WTC11 (cell line): ENCODE data around the gene PRPF40A. TPM values are rescaled to one million over a fixed set of nuclear protein-coding genes. Genes with fewer than 3 reads are reported as not detected.

Experiments
- ATAC-seq: fragments of 200-7000 bp; cut with Tn5 transposase; 2 replicates; pipeline ENCODE4 v1.10.0; 2021; ENCODE audit warnings: mild to moderate bottlenecking, moderate library complexity
- CTCF ChIA-PET: fragments of 300-600 bp; sonication (Branson Sonifier 250); formaldehyde crosslinking; loops from one replicate; lab custom pipeline; 2021; ENCODE audit warnings: antibody characterized with exemption; lab: Charles Lee
- POLR2A ChIA-PET: fragments of 350-600 bp; sonication (Branson Sonifier 250); formaldehyde crosslinking; loops from one replicate; lab custom pipeline; 2021; ENCODE audit warnings: antibody characterized with exemption; lab: Charles Lee
- DNase-seq: peaks from one replicate; pipeline ENCODE4 v3.0.0; 2021; ENCODE audit warnings: low spot score
- H3K27ac Mint-ChIP-seq: 2 replicates; pipeline ENCODE4 v1.8.0; 2021; ENCODE audit warnings: mixed read lengths
- H3K27me3 Mint-ChIP-seq: 2 replicates; pipeline ENCODE4 v1.8.0; 2021; ENCODE audit warnings: low read depth, mild to moderate bottlenecking, moderate library complexity, mixed read lengths
- H3K36me3 Mint-ChIP-seq: 2 replicates; pipeline ENCODE4 v1.8.0; 2021; ENCODE audit warnings: mixed read lengths
- H3K4me1 Mint-ChIP-seq: 2 replicates; pipeline ENCODE4 v1.8.0; 2022; ENCODE audit warnings: mixed read lengths
- H3K4me3 Mint-ChIP-seq: 2 replicates; pipeline ENCODE4 v1.8.0; 2021; ENCODE audit warnings: mild to moderate bottlenecking, moderate library complexity, mixed read lengths
- H3K9me3 Mint-ChIP-seq: 2 replicates; pipeline ENCODE4 v1.8.0; 2021; ENCODE audit warnings: mixed read lengths
- ARID4B ChIP-seq: sonication (generic); formaldehyde crosslinking; IDR thresholded peaks from 2 replicates; pipeline ENCODE4 v1.8.0; 2023; ENCODE audit warnings: missing genetic modification reagents, mild to moderate bottlenecking, borderline replicate concordance
- ATF3 ChIP-seq: sonication (generic); formaldehyde crosslinking; conservative IDR thresholded peaks from 2 replicates; pipeline ENCODE4 v1.8.1; 2022; ENCODE audit warnings: mild to moderate bottlenecking, missing genetic modification reagents
- ETV6 ChIP-seq: sonication (generic); formaldehyde crosslinking; IDR thresholded peaks from 2 replicates; pipeline ENCODE4 v1.8.1; 2022; ENCODE audit warnings: mild to moderate bottlenecking, missing genetic modification reagents
- GABPB1 ChIP-seq: sonication (generic); formaldehyde crosslinking; IDR thresholded peaks from 2 replicates; pipeline ENCODE4 v1.8.1; 2023; ENCODE audit warnings: mild to moderate bottlenecking, missing genetic modification reagents
- GRHL2 ChIP-seq: fragments of 250-450 bp; sonication (Bioruptor Pico); IDR thresholded peaks from 2 replicates; pipeline ENCODE4 v1.8.0; 2022; ENCODE audit warnings: mild to moderate bottlenecking, moderate library complexity; ENCODE audit not compliant: insufficient replicate concordance, severe bottlenecking
- IRF1 ChIP-seq: sonication (generic); formaldehyde crosslinking; IDR thresholded peaks from 2 replicates; pipeline ENCODE4 v1.8.0; 2023; ENCODE audit warnings: missing genetic modification reagents
- MXD4 ChIP-seq: fragments of 250-450 bp; sonication (Bioruptor Pico); IDR thresholded peaks from 2 replicates; pipeline ENCODE4 v1.8.0; 2021; ENCODE audit warnings: mild to moderate bottlenecking, moderate library complexity, borderline replicate concordance
- MYBL2 ChIP-seq: sonication (generic); formaldehyde crosslinking; IDR thresholded peaks from 2 replicates; pipeline ENCODE4 v1.8.1; 2023; ENCODE audit warnings: mild to moderate bottlenecking, moderate library complexity, missing genetic modification reagents
- NFYB ChIP-seq: sonication (generic); formaldehyde crosslinking; conservative IDR thresholded peaks from 2 replicates; pipeline ENCODE4 v1.8.0; 2022; ENCODE audit warnings: low read depth, missing genetic modification reagents
- PRDM15 ChIP-seq: sonication (generic); formaldehyde crosslinking; IDR thresholded peaks from 2 replicates; pipeline ENCODE4 v1.8.0; 2022; ENCODE audit warnings: missing genetic modification reagents
- SMAD3 ChIP-seq: sonication (generic); formaldehyde crosslinking; IDR thresholded peaks from 2 replicates; pipeline ENCODE4 v1.8.0; 2022; ENCODE audit warnings: missing genetic modification reagents, mild to moderate bottlenecking, borderline replicate concordance
- SMAD4 ChIP-seq: sonication (generic); formaldehyde crosslinking; IDR thresholded peaks from 2 replicates; pipeline ENCODE4 v1.8.0; 2022; ENCODE audit warnings: mild to moderate bottlenecking, missing genetic modification reagents
- SOX15 ChIP-seq: fragments of 250-450 bp; sonication (Bioruptor Pico); IDR thresholded peaks from 2 replicates; pipeline ENCODE4 v1.9.0; 2021; ENCODE audit warnings: mild to moderate bottlenecking
- STAT6 ChIP-seq: sonication (generic); formaldehyde crosslinking; conservative IDR thresholded peaks from 2 replicates; pipeline ENCODE4 v1.8.1; 2023; ENCODE audit warnings: mild to moderate bottlenecking, low read depth, missing genetic modification reagents, moderate library complexity
- TEAD1 ChIP-seq: sonication (generic); formaldehyde crosslinking; IDR thresholded peaks from 2 replicates; pipeline ENCODE4 v1.8.0; 2022; ENCODE audit warnings: mild to moderate bottlenecking, missing genetic modification reagents
- TP53 ChIP-seq: sonication (generic); formaldehyde crosslinking; IDR thresholded peaks from 2 replicates; pipeline ENCODE4 v1.8.1; 2023; ENCODE audit warnings: mild to moderate bottlenecking, missing genetic modification reagents
- USF2 ChIP-seq: sonication (generic); formaldehyde crosslinking; IDR thresholded peaks from 2 replicates; pipeline ENCODE4 v1.8.1; 2023; ENCODE audit warnings: mild to moderate bottlenecking, missing genetic modification reagents, moderate library complexity
- ZNF396 ChIP-seq: fragments of 250-450 bp; sonication (Bioruptor Pico); IDR thresholded peaks from 2 replicates; pipeline ENCODE4 v1.8.0; 2021; ENCODE audit warnings: mild to moderate bottlenecking, moderate library complexity, borderline replicate concordance
- ZNF532 ChIP-seq: fragments of 250-450 bp; sonication (Bioruptor Pico); IDR thresholded peaks from 2 replicates; pipeline ENCODE4 v1.9.0; 2021; ENCODE audit warnings: mild to moderate bottlenecking, borderline replicate concordance
- total RNA-seq: library from RNA; stranded (reverse); gene quantifications from 3 replicates; pipeline ENCODE4 v1.2.3, GENCODE V29; 2021

Gene PRPF40A
- total RNA-seq, 1 experiment from 2014 or later: 189 TPM

- ATAC-seq: no peak
- H3K27ac Mint-ChIP-seq: no peak overlapping the region
- no peak overlapping the region for H3K4me3 Mint-ChIP-seq
- H3K36me3 Mint-ChIP-seq: peaks cover 14% of the 10 kb centered on the region
- peaks cover 8% of the 10 kb centered on the region for H3K4me1 Mint-ChIP-seq
- H3K9me3 Mint-ChIP-seq: peaks cover 5% of the 10 kb centered on the region
- H3K27me3 Mint-ChIP-seq: no peaks in the 10 kb centered on the region
- ChIA-PET POLR2A (no interaction called here), CTCF (no interaction called here)
- no peak for TF ChIP-seq GABPB1
- TF ChIP-seq IRF1 (CRISPR knock-in tag): no peak
- no peak for TF ChIP-seq NFYB (CRISPR knock-in tag)
- TF ChIP-seq ZNF532: no peak
- no peak for TF ChIP-seq SMAD3 (CRISPR knock-in tag)
- no peak for TF ChIP-seq STAT6
- no peak for TF ChIP-seq ETV6
- TF ChIP-seq GRHL2 (CRISPR knock-in tag): no peak
- TF ChIP-seq ATF3 (CRISPR knock-in tag): no peak
- no peak for TF ChIP-seq TP53 (CRISPR knock-in tag)
- no peak for TF ChIP-seq SOX15 (CRISPR knock-in tag)
- TF ChIP-seq TEAD1: no peak
- no peak for TF ChIP-seq ZNF396 (CRISPR knock-in tag)
- DNase-seq: no peak
Observed at GRCh38 chr2:152696476-152696875, 20.8 kb downstream of the PRPF40A start.

GRCh38 chr2:152695763-152696162, 21.5 kb downstream of the PRPF40A start:
- Mint-ChIP-seq H3K27me3 (no peaks in the 10 kb centered on the region), H3K27ac (no peak overlapping the region), H3K4me3 (no peak overlapping the region), H3K4me1 (peaks cover 4% of the 10 kb centered on the region), H3K36me3 (peaks cover 12% of the 10 kb centered on the region), H3K9me3 (no peaks in the 10 kb centered on the region)
- DNase-seq (no peak), ATAC-seq (no peak)
- ChIA-PET POLR2A (no interaction called here), CTCF (no interaction called here)
- TF ChIP-seq MYBL2 (CRISPR knock-in tag): no peak
- no peak for TF ChIP-seq USF2 (CRISPR knock-in tag)
- TF ChIP-seq ARID4B: no peak
- TF ChIP-seq MXD4: no peak
- no peak for TF ChIP-seq PRDM15 (CRISPR knock-in tag)
- no peak for TF ChIP-seq SMAD4 (CRISPR knock-in tag)
